Fibroblast of the aortic adventitia (primary cell): ENCODE results near the gene PLD5. TPM values are rescaled to one million over a fixed set of nuclear protein-coding genes. Genes with fewer than 3 reads are reported as not detected.

Experiments
- DNase-seq: peaks from one replicate; pipeline ENCODE4 v3.0.0-alpha.2; 2010; ENCODE audit warnings: low read depth
- H3K4me3 ChIP-seq: 2 replicates; pipeline ENCODE4 v1.5.1; 2011; ENCODE audit warnings: low read depth, mild to moderate bottlenecking, control low read depth, low read length, moderate library complexity
- CTCF ChIP-seq: IDR thresholded peaks from 2 replicates; pipeline ENCODE4 v1.5.1; 2011; ENCODE audit warnings: mild to moderate bottlenecking, low read length, control low read depth, inconsistent platforms; ENCODE audit not compliant: insufficient read depth
- total RNA-seq: library from RNA; depleted of rRNA; stranded (reverse); fragments of >200 nt; gene quantifications from 2 replicates; pipeline ENCODE4 v1.2.3, GENCODE V29; 2012; ENCODE audit warnings: low replicate concordance

PLD5 gene
- total RNA-seq, 1 donor = under 0.01 TPM

DNA sequence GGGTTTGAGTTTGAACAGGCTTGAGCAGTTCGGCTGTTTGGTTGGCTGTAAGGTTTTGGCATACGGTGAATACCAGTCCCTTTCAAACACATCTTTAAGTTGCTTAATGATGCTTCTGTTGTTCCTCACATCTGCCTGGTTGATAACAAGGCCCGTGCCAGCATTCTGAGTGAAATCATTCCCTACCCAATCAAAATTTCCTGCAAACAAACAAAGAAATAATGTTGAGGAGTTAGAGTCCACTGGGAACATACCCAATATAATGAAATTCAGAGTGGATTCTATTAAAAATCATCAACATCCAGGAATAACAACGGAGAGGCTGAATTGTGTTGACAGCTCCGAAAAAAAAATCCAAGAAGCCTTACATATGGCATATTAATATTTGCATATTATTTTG is 434.6 kb downstream of the PLD5 start:
- DNase-seq = no peak
- no peak for TF ChIP-seq CTCF
- no peak overlapping the region for H3K4me3 ChIP-seq

DNA sequence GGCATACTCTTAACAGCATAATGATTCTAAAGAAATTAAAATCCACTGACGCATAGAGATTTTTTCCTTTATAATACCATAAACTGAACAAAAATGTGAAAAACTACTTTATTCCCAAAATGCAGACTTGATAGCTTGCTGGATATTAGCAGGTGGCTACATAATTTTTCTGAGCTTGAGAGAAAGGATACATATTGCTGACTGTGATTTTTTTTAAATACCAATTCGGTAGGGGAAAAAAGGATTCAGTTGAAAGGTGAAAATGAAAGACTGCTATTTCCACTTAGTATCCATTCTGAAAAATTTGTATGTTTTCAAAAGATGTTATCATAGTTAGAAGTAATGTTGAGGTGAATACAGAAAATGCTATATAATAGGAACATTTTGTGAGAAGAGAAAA is 435.6 kb downstream of the PLD5 start:
- H3K4me3 ChIP-seq = no peak overlapping the region
- TF ChIP-seq CTCF = no peak
- no peak for DNase-seq

- no peak for TF ChIP-seq CTCF
- no peak for DNase-seq
Observed at GRCh38 chr1:242086706-242087105, 437.8 kb downstream of the PLD5 start.

DNA sequence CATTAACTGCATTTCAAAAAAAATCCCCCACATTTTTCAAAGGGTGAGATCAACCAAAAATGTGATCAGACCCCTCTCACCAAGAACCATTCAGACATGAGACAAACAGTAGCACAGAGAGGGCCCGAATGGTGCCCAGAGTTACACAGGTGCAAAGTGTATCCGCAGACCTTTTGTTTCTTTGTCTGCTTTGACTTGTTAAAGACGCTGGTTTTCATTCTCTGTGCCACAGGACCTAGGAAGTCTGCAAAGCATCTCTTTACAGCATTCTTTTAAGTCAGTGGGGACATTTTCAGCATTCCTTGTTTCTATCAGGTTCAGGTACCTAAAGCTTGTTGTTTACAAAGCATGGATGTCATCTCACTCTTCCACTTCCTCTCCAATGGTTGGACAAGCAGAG is 438.4 kb downstream of the PLD5 start:
- no peak for TF ChIP-seq CTCF
- DNase-seq = no peak
- H3K4me3 ChIP-seq = no peak overlapping the region

More at GRCh38 chr1:242086706-242087105, 437.8 kb downstream of the PLD5 start:
- H3K4me3 ChIP-seq = no peak overlapping the region

- no peak for DNase-seq
- TF ChIP-seq CTCF = no peak
- H3K4me3 ChIP-seq = no peak overlapping the region
Observed at GRCh38 chr1:242083742-242084141, 440.8 kb downstream of the PLD5 start.

DNA sequence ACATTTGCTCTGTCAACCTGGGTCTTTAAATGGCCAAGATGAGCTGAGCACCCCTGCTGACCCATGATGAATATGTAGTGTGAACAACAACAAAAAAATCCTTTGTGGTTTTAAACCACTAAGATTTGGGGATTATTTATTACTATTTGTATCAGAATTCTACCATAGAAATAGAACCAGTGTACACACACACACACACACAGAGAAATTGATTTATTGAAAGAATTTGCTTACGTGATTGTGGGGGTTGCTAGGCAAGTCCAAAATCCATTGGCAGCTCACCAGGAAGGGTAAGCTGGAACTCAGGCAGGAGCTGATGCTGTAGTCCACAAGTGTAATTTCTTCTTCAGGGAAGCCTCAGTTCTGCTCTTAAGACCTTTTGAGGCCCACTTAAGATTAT is 443.1 kb downstream of the PLD5 start:
- H3K4me3 ChIP-seq = no peak overlapping the region
- TF ChIP-seq CTCF = no peak
- DNase-seq = no peak

DNA sequence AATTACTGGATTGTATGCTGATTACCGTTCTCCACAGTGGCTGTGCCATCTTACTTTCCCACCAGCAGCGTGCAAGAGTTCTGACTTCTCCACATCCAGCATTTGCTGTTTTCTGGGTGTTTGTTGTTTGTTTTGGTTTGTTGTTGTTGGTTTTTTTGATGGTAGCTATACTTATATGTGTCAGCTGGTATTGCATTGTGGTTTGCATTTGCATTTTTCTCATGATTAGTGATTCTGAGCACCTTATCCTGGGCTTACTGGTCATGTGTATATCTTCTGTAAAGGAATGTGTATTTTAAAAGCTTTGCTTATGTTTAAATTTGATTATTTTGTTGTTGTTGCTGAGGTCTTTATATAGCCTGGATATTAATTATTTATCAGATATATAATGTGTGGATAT is 458.7 kb downstream of the PLD5 start:
- TF ChIP-seq CTCF = no peak
- H3K4me3 ChIP-seq = no peak overlapping the region
- DNase-seq = no peak
